Measurements from ENCODE around the gene SHOC1.
"Not testable (repeated sequence)": the region's sequence is repeated elsewhere in the genome, so short reads cannot be mapped to it uniquely, and the experiment has no call there.

SHOC1 gene

DNA sequence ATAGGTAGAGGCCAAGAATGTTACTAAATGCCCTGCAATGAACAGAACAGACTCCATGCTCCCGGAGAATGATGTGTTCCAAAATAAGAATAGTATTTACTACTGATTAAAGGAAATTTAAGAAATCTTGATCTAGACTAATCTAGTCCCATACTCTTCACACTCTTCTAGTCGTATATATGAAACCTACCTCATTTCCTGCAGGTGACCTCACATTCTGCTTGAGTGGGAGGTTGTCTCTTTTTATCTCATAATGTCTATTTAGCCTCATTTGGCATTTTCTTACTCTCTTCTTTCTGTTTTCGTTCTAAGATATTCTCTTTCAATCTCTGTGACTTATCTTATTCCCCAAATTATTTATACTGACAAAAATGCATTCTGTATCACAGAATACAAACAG is 9.2 kb upstream of the SHOC1 start:
- Histone ChIP-seq H3K9me3 (ENCODE audit: insufficient read depth, low read depth, low read length) (no peaks in the 10 kb centered on the region), H3K27me3 (ENCODE audit: insufficient read depth, low read length) (no peaks in the 10 kb centered on the region), H3K4me3 (ENCODE audit: low read length) (no peak overlapping the region), H3K4me1 (ENCODE audit: insufficient read depth, low read length) (no peaks in the 10 kb centered on the region), H3K27ac (ENCODE audit: low read length) (no peak overlapping the region), H3K9ac (ENCODE audit: low read depth, low read length) (no peak overlapping the region), H3K36me3 (ENCODE audit: insufficient read depth, low read depth, low read length) (no peaks in the 10 kb centered on the region)

DNA sequence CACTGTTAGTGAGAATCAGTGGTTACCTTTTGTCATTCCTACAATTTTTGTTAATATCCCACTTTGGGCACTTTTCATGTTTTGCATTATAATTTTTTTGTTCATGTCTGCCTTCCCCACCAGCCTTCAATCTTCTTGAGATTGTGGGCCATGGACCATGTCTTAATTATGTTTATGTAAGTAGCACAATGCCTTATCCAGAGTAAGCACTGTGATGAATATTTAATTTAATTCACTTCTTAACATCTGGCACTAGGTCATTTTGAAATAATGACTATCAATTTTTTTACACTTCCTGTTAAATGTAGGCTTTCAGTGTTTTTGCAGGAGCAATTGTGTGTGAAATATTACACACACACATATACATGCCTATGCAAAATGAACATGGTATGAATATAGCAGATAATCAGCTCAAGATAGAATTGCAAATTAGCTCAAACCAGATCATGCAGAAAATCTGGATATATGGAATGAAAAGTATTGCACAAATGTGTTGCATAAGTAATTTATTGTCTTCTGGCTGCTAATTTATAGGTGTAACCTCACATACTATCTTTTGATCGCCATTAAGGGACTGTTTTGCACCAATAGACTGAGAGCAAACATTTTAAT is 5.3 kb upstream of the SHOC1 start:
- no peaks in the 10 kb centered on the region for H3K27me3 ChIP-seq (ENCODE audit: insufficient read depth, low read length)
- no peaks in the 10 kb centered on the region for H3K9me3 ChIP-seq (ENCODE audit: insufficient read depth, low read depth, low read length)
- H3K27ac ChIP-seq (ENCODE audit: low read length) = no peak overlapping the region
- no peaks in the 10 kb centered on the region for H3K36me3 ChIP-seq (ENCODE audit: insufficient read depth, low read depth, low read length)
- no peak overlapping the region for H3K9ac ChIP-seq (ENCODE audit: low read depth, low read length)
- no peaks in the 10 kb centered on the region for H3K4me1 ChIP-seq (ENCODE audit: insufficient read depth, low read length)
- no peak overlapping the region for H3K4me3 ChIP-seq (ENCODE audit: low read length)

DNA sequence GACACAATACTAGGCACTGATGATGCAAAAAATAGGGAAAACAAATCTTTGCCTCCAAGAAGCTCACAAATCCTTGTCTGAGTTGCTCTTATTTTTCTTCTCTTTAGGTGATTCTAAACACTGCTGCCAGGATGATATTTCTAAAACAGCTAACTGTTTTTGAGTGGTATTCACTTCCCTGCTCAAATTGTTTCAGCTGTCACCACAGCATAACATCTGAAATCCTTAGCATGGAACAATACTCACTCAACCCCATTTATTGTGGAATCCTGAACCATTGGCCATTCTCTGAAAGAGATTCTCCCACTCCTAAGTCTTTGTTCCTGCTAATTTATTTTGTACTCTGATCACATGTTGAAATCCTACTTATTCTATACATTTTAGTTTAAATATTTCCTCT is 4.8 kb upstream of the SHOC1 start:
- H3K4me3 ChIP-seq (ENCODE audit: low read length) = no peak overlapping the region
- H3K9me3 ChIP-seq (ENCODE audit: insufficient read depth, low read depth, low read length) = no peaks in the 10 kb centered on the region
- no peak overlapping the region for H3K9ac ChIP-seq (ENCODE audit: low read depth, low read length)
- no peaks in the 10 kb centered on the region for H3K36me3 ChIP-seq (ENCODE audit: insufficient read depth, low read depth, low read length)
- H3K27ac ChIP-seq (ENCODE audit: low read length) = no peak overlapping the region
- no peaks in the 10 kb centered on the region for H3K4me1 ChIP-seq (ENCODE audit: insufficient read depth, low read length)
- H3K27me3 ChIP-seq (ENCODE audit: insufficient read depth, low read length) = no peaks in the 10 kb centered on the region

DNA sequence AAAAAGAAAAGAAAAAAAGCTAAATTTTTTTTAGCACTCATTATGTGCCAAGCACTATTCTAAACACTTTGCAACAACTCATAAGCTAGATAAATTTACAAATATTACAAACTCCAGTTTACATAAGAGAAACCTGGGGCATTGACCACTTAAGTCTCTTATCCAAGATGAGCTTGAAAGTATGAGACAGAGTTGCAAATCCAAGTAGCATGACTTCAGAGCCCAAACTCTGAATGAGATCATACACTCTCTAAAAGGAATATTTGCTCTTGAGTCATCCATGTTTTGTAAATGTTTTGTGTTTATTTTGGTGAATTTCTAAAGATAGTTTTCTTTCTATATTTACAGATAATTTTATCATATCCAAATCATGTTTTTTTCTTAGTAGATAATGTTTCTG is 4.0 kb upstream of the SHOC1 start:
- no peak overlapping the region for H3K4me3 ChIP-seq (ENCODE audit: low read length)
- no peaks in the 10 kb centered on the region for H3K4me1 ChIP-seq (ENCODE audit: insufficient read depth, low read length)
- H3K27me3 ChIP-seq (ENCODE audit: insufficient read depth, low read length) = no peaks in the 10 kb centered on the region
- H3K27ac ChIP-seq (ENCODE audit: low read length) = no peak overlapping the region
- H3K9me3 ChIP-seq (ENCODE audit: insufficient read depth, low read depth, low read length) = no peaks in the 10 kb centered on the region
- no peaks in the 10 kb centered on the region for H3K36me3 ChIP-seq (ENCODE audit: insufficient read depth, low read depth, low read length)
- no peak overlapping the region for H3K9ac ChIP-seq (ENCODE audit: low read depth, low read length)

DNA sequence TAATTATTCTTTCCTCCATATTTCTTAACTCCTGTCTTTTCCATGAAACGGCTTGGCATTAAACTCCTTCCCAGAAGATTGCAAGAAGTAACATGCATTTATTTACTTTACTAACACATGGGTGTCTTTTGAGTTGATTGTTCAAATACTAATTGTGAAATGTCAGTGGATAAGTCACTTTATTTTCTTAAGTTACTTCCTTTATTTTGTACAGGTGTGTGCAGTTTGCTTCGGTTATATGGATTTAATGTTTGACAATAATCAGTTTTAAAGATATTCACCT is 761 bp upstream of the SHOC1 start:
- H3K4me1 ChIP-seq (ENCODE audit: insufficient read depth, low read length) = no peaks in the 10 kb centered on the region

DNA sequence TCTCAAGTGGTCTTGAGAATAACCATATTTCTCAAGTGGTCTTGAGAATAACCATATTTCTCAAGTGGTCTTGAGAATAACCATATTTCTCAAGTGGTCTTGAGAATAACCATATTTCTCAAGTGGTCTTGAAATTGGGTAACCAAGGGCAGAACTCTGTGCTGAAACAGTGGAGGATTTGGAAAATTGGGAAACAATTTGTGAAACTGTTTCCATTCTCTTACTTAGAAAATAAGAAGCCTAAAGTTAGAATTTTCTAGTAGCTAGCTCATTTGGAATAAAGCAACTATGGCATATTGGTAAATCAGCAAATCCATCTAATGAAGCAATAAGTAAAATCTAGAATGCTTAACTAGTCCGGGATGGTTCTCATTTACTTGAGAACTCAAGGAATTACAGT is 2.9 kb downstream of the SHOC1 start:
- not testable (repeated sequence) for H3K27ac ChIP-seq (ENCODE audit: low read length); H3K36me3 ChIP-seq (ENCODE audit: insufficient read depth, low read depth, low read length); H3K4me3 ChIP-seq (ENCODE audit: low read length)

More for the DNA sequence above, 761 bp upstream of the SHOC1 start:
- H3K36me3 ChIP-seq (ENCODE audit: insufficient read depth, low read depth, low read length) = no peaks in the 10 kb centered on the region
- no peaks in the 10 kb centered on the region for H3K27me3 ChIP-seq (ENCODE audit: insufficient read depth, low read length)
- H3K9ac ChIP-seq (ENCODE audit: low read depth, low read length) = no peak overlapping the region
- H3K9me3 ChIP-seq (ENCODE audit: insufficient read depth, low read depth, low read length) = no peaks in the 10 kb centered on the region
- no peak overlapping the region for H3K4me3 ChIP-seq (ENCODE audit: low read length)
- H3K27ac ChIP-seq (ENCODE audit: low read length) = no peak overlapping the region

DNA sequence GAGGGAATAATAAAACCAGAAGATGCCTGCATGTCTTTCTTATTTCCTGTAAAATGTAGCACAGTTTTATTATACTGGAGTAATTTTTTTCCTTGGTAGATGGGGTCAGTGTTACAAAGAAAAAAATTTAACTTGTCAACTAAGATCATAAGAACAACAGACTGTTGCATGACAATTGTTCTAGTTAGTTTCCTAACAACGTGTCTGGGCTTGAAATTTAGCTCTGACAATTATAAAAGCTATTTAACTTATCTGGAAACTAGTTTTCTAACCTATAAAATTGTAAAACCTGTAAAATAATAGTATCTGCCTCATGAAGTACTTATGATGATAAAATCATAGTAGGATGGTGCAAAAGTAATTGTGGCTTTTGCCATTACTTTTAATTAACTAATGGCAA is 4.9 kb downstream of the SHOC1 start:
- H3K4me3 ChIP-seq (ENCODE audit: low read length) = no peak overlapping the region
- H3K4me1 ChIP-seq (ENCODE audit: insufficient read depth, low read length) = no peaks in the 10 kb centered on the region
- 0 out of 2 replicates have a peak, but pooled peaks cover 6% of the 10 kb centered on the region for H3K9me3 ChIP-seq (ENCODE audit: insufficient read depth, low read depth, low read length)
- H3K9ac ChIP-seq (ENCODE audit: low read depth, low read length) = no peak overlapping the region
- H3K27me3 ChIP-seq (ENCODE audit: insufficient read depth, low read length) = no peaks in the 10 kb centered on the region
- no peak overlapping the region for H3K27ac ChIP-seq (ENCODE audit: low read length)
- no peaks in the 10 kb centered on the region for H3K36me3 ChIP-seq (ENCODE audit: insufficient read depth, low read depth, low read length)

More for the DNA sequence above, 2.9 kb downstream of the SHOC1 start:
- H3K4me1 ChIP-seq (ENCODE audit: insufficient read depth, low read length); H3K27me3 ChIP-seq (ENCODE audit: insufficient read depth, low read length); H3K9ac ChIP-seq (ENCODE audit: low read depth, low read length); H3K9me3 ChIP-seq (ENCODE audit: insufficient read depth, low read depth, low read length): not testable (repeated sequence)

DNA sequence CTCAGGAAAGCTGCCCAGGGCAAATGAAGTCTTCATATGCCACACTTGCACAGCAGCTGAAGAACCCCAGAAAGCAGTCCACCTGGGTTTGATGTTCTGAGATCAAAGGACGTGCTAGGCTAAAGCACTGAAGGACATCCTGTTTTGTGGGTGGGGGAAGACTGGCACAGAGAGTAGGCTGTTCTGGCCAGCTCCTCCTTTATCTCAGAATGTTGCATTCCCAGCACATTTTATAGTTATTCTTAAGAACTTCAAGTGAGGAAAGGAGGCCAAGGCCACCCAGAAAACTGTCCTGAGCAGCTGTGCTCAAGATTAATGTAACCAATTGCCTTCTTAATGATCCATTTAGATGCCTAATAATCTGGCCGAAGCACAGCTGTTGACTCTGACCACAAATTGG is 10.9 kb downstream of the SHOC1 start:
- H3K4me1 ChIP-seq (ENCODE audit: insufficient read depth, low read length) = no peaks in the 10 kb centered on the region

DNA sequence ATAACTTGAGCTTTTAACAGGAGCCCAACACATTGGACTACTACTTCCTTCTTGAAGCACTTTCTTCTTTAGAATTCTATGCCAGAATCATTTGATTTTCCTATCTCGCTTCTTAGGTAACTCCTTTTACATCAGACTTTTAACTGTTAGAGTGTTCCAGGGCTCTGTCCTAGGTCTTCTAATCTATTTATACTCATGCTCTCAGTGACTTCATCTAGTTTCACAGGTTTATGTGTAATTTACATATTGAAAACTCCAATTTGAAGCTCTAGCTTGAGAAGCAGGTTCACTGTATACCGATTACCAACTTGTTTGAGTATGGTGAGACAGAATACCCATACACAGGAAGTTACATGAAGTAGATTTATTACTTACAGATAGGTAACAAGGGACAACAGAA is 11.3 kb downstream of the SHOC1 start:
- Histone ChIP-seq H3K4me3 (ENCODE audit: low read length) (no peak overlapping the region), H3K27me3 (ENCODE audit: insufficient read depth, low read length) (no peaks in the 10 kb centered on the region), H3K9me3 (ENCODE audit: insufficient read depth, low read depth, low read length) (0 out of 2 replicates have a peak, but pooled peaks cover 6% of the 10 kb centered on the region), H3K36me3 (ENCODE audit: insufficient read depth, low read depth, low read length) (no peaks in the 10 kb centered on the region), H3K4me1 (ENCODE audit: insufficient read depth, low read length) (no peaks in the 10 kb centered on the region), H3K27ac (ENCODE audit: low read length) (no peak overlapping the region), H3K9ac (ENCODE audit: low read depth, low read length) (no peak overlapping the region)

More for the DNA sequence above, 10.9 kb downstream of the SHOC1 start:
- no peak overlapping the region for H3K4me3 ChIP-seq (ENCODE audit: low read length)
- H3K36me3 ChIP-seq (ENCODE audit: insufficient read depth, low read depth, low read length) = no peaks in the 10 kb centered on the region
- H3K27me3 ChIP-seq (ENCODE audit: insufficient read depth, low read length) = no peaks in the 10 kb centered on the region
- 0 out of 2 replicates have a peak, but pooled peaks cover 6% of the 10 kb centered on the region for H3K9me3 ChIP-seq (ENCODE audit: insufficient read depth, low read depth, low read length)
- H3K9ac ChIP-seq (ENCODE audit: low read depth, low read length) = no peak overlapping the region
- no peak overlapping the region for H3K27ac ChIP-seq (ENCODE audit: low read length)

DNA sequence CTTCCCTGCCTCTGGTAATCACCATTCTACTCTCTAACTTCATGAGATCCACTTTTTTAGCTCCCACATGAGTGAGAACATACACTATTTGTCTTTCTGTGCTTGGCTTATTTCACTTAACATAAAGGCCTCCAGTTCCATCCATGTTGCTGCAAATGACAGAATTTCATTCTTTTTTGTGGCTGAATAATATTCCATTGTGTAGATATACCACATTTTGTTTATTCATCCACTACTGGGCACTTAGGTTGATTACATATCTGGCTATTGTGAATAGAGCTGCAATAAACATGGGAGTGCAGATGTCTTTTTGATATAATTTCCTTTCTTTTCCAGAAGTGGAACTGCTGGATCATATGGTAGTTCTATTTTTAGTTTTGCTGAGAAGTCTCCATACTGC is 28.7 kb downstream of the SHOC1 start:
- Histone ChIP-seq H3K4me3 (ENCODE audit: low read length) (no peak overlapping the region), H3K9ac (ENCODE audit: low read depth, low read length) (no peak overlapping the region), H3K9me3 (ENCODE audit: insufficient read depth, low read depth, low read length) (peaks cover 6% of the 10 kb centered on the region), H3K27ac (ENCODE audit: low read length) (no peak overlapping the region), H3K36me3 (ENCODE audit: insufficient read depth, low read depth, low read length) (no peaks in the 10 kb centered on the region), H3K27me3 (ENCODE audit: insufficient read depth, low read length) (no peaks in the 10 kb centered on the region), H3K4me1 (ENCODE audit: insufficient read depth, low read length) (no peaks in the 10 kb centered on the region)

DNA sequence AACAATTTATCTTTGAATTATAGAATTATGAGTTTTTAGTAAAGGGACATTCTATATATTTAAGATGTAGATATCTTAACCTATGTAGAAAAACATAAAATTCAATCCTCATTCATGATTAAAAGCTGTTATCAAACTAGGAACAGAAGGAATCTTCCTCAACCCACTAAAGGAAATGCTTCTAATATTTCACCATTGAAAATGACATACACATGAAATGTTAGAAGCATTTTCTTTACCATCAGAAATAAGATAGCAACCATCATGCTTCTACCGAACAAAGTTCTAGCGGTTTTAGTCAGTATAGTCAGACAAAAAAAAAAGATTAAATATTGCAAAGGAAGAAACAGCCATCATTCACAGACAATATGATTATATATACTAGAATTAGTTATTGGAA is 32.2 kb downstream of the SHOC1 start:
- no peak overlapping the region for H3K27ac ChIP-seq (ENCODE audit: low read length)
- no peaks in the 10 kb centered on the region for H3K36me3 ChIP-seq (ENCODE audit: insufficient read depth, low read depth, low read length)
- H3K9me3 ChIP-seq (ENCODE audit: insufficient read depth, low read depth, low read length) = peaks cover 6% of the 10 kb centered on the region
- H3K4me1 ChIP-seq (ENCODE audit: insufficient read depth, low read length) = no peaks in the 10 kb centered on the region
- H3K4me3 ChIP-seq (ENCODE audit: low read length) = no peak overlapping the region
- no peaks in the 10 kb centered on the region for H3K27me3 ChIP-seq (ENCODE audit: insufficient read depth, low read length)
- H3K9ac ChIP-seq (ENCODE audit: low read depth, low read length) = no peak overlapping the region

DNA sequence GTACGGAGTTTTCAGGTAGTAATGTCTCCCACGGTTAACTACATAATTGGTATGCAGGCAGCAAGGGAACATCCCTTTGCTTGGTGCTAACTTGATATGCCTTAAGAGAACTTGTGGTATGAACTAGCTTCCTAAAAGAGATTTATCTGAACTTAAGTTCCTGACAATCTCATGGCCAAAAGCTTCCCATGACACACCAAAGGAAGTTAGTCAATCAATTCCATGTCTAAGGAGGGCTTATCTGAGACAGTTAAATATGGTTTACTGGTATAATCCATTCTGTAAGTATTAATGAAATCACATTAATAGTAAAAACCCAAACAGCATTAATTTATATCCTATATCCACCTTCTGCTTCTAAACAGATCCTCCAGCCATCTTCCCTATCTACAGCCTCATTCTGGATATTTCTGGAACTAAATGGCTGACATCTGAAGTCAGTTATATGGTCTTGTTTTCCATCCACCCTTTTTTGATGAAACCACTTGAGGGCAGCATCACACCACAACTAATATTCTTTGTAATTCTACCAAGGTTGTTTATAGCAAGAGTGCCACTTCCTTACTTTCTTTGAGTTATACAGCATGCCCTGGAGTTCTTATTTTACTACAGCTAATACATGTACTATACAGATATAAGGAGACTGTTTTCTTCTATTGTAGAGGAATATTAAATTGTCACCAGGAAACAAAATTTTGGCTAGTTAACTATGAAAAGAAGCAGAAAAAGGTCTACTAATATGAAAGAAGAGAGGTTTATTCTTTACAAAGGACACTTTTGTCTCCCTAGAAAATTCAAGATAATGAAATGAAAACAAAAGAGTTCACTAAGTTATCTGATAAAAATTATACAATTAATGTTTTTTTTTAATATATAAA is 34.7 kb downstream of the SHOC1 start:
- no peaks in the 10 kb centered on the region for H3K4me1 ChIP-seq (ENCODE audit: insufficient read depth, low read length)
- no peak overlapping the region for H3K27ac ChIP-seq (ENCODE audit: low read length)
- no peaks in the 10 kb centered on the region for H3K36me3 ChIP-seq (ENCODE audit: insufficient read depth, low read depth, low read length)
- no peaks in the 10 kb centered on the region for H3K27me3 ChIP-seq (ENCODE audit: insufficient read depth, low read length)
- H3K9me3 ChIP-seq (ENCODE audit: insufficient read depth, low read depth, low read length) = no peaks in the 10 kb centered on the region
- no peak overlapping the region for H3K4me3 ChIP-seq (ENCODE audit: low read length)
- no peak overlapping the region for H3K9ac ChIP-seq (ENCODE audit: low read depth, low read length)

Measured in iPS-20b (cell line).